ENCODE measurements around the gene RAB7A. TPM values are rescaled to one million over a fixed set of nuclear protein-coding genes. Genes with fewer than 3 reads are reported as not detected.

The RAB7A gene
- total and polyA plus RNA-seq, 4 donors = 125 to 211 (median 164) TPM

DNA sequence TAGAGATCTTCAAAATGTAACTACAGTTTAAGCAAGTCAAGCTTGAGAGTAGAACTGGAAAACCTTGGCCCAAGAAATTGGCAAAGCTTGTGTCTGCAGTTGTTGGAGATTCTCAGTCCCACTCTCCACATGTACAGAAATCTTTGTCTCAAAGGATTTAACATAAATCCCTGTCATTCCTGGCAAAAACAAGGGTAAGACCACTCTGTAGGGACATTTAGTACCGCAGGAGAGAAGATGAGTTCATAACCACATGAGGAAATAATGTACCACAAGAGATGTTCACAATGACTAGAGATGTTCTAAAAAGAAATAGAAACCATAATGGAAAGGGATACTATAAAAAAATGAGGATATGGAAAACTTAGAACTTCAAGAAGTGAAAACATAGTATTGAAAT is 73.7 kb downstream of the RAB7A start:
- ATAC-seq (ENCODE audit: low FRiP score) = no peak
- intact Hi-C loops (cut with DNase I) = no loop called here
- H3K4me3 ChIP-seq (ENCODE audit: low read length in 2 of 2) = no peak overlapping the region
- DNase-seq = no peak
- peaks cover 0 to 5% of the 10 kb centered on the region in 2 donors for H3K36me3 ChIP-seq (ENCODE audit: control insufficient read depth in 1 of 2, insufficient read depth in 2 of 2, low read length in 1 of 2)
- no peaks in the 10 kb centered on the region for H3K9me3 ChIP-seq (ENCODE audit: control insufficient read depth, low read length)
- H3K27ac ChIP-seq (ENCODE audit: low read depth in 1 of 2, low read length in 2 of 2) = peak overlapping the region in 1 of 2 donors; percentile 12
- peaks cover 3 to 4% of the 10 kb centered on the region in 2 donors for H3K4me1 ChIP-seq (ENCODE audit: control insufficient read depth in 1 of 2, insufficient read depth in 2 of 2, low read length in 2 of 2)
- H3K27me3 ChIP-seq (ENCODE audit: control insufficient read depth in 1 of 2, insufficient read depth in 2 of 2, low read length in 1 of 2) = no peaks in the 10 kb centered on the region
- WGBS, 2 donors = 89 to 91% methylated on average over 1 of the region's 1 CpG

DNA sequence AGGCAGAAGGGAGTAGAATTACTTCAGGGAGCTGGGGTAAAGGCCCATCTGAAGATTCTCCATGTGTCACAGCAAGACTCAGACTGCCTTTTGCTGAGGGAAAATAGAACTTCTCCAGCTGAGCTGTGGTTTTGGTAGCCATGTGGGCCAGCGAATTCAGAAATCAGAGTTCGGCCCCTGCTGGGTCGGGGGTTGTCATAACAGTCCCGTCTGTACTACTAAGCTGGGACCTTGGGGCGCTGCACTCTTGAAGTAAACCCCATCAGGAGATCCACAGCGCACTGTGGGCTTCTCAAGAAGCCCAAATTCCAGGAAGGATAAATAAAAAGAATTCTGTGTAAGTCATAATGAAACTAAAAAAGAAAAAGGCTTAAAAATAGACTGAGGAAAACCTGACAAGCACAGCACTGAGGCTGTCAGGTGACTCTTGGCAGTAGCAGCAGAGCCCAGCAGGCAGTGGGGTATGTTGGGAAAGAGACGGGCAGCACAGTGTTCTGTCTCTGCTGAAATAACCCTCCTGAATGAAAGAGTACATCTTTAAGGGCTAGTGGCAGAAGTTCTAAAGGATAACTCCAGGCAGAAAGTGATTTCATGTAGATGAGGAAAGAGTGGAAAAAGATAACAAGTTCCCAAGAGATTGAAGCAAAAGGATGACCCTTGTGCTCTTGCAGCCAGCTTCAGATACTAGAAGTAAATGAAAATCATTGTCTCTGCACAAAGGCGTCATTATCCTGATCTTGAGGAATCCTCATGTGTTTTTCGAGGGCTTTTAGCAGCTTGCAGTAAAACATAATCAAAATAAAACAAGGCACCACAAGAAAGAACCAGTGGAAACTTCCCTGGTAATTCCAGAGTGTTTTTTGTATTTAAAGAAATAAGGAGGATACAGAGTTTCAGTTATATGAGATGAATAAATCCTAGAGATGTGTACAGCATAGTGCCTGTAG is 74.5 kb downstream of the RAB7A start:
- WGBS, 2 donors = 74 to 82% methylated on average over 9 of the region's 9 CpGs
- Histone ChIP-seq H3K9me3 (ENCODE audit: control insufficient read depth, low read length) (no peaks in the 10 kb centered on the region), H3K36me3 (ENCODE audit: control insufficient read depth in 1 of 2, insufficient read depth in 2 of 2, low read length in 1 of 2) (peaks cover 0 to 5% of the 10 kb centered on the region in 2 donors), H3K4me1 (ENCODE audit: control insufficient read depth in 1 of 2, insufficient read depth in 2 of 2, low read length in 2 of 2) (peaks cover 2 to 3% of the 10 kb centered on the region in 2 donors), H3K4me3 (ENCODE audit: low read length in 2 of 2) (no peak overlapping the region), H3K27ac (ENCODE audit: low read depth in 1 of 2, low read length in 2 of 2) (peak overlapping the region in 1 of 2 donors; percentile 20), H3K27me3 (ENCODE audit: control insufficient read depth in 1 of 2, insufficient read depth in 2 of 2, low read length in 1 of 2) (no peaks in the 10 kb centered on the region)
- DNase-seq (no peak), ATAC-seq (ENCODE audit: low FRiP score) (no peak)
- intact Hi-C loops (cut with DNase I) = no loop called here

- intact Hi-C loops (cut with DNase I) = no loop called here
- Histone ChIP-seq H3K4me1 (ENCODE audit: control insufficient read depth in 1 of 2, insufficient read depth in 2 of 2, low read length in 2 of 2) (peaks cover 2 to 3% of the 10 kb centered on the region in 2 donors), H3K9me3 (ENCODE audit: control insufficient read depth, low read length) (peaks cover 1% of the 10 kb centered on the region), H3K4me3 (ENCODE audit: low read length in 2 of 2) (no peak overlapping the region), H3K27ac (ENCODE audit: low read depth in 1 of 2, low read length in 2 of 2) (no peak overlapping the region), H3K36me3 (ENCODE audit: control insufficient read depth in 1 of 2, insufficient read depth in 2 of 2, low read length in 1 of 2) (peaks cover 0 to 9% of the 10 kb centered on the region in 2 donors), H3K27me3 (ENCODE audit: control insufficient read depth in 1 of 2, insufficient read depth in 2 of 2, low read length in 1 of 2) (no peaks in the 10 kb centered on the region)
- 11 to 17% methylated on average over 2 of the region's 2 CpGs for WGBS, 2 donors
- ATAC-seq (ENCODE audit: low FRiP score) (peak; percentile 62), DNase-seq (no peak)
These were observed 75.9 kb downstream of the RAB7A start for GRCh38 chr3:128801779-128802380.

- Histone ChIP-seq H3K9me3 (ENCODE audit: control insufficient read depth, low read length) (peaks cover 1% of the 10 kb centered on the region), H3K4me1 (ENCODE audit: control insufficient read depth in 1 of 2, insufficient read depth in 2 of 2, low read length in 2 of 2) (peaks cover 2 to 3% of the 10 kb centered on the region in 2 donors), H3K4me3 (ENCODE audit: low read length in 2 of 2) (no peak overlapping the region), H3K27ac (ENCODE audit: low read depth in 1 of 2, low read length in 2 of 2) (no peak overlapping the region), H3K27me3 (ENCODE audit: control insufficient read depth in 1 of 2, insufficient read depth in 2 of 2, low read length in 1 of 2) (no peaks in the 10 kb centered on the region), H3K36me3 (ENCODE audit: control insufficient read depth in 1 of 2, insufficient read depth in 2 of 2, low read length in 1 of 2) (peaks cover 0 to 12% of the 10 kb centered on the region in 2 donors)
- ATAC-seq (ENCODE audit: low FRiP score) (no peak), DNase-seq (no peak)
- intact Hi-C loops (cut with DNase I) = no loop called here
These were observed 77.3 kb downstream of the RAB7A start for GRCh38 chr3:128803307-128803706.

GRCh38 chr3:128804017-128804810 is 78.2 kb downstream of the RAB7A start:
- no peak overlapping the region for H3K4me3 ChIP-seq (ENCODE audit: low read length in 2 of 2)
- peaks cover 2 to 3% of the 10 kb centered on the region in 2 donors for H3K4me1 ChIP-seq (ENCODE audit: control insufficient read depth in 1 of 2, insufficient read depth in 2 of 2, low read length in 2 of 2)
- intact Hi-C loops (cut with DNase I) = no loop called here
- DNase-seq = no peak
- no peaks in the 10 kb centered on the region for H3K27me3 ChIP-seq (ENCODE audit: control insufficient read depth in 1 of 2, insufficient read depth in 2 of 2, low read length in 1 of 2)
- H3K9me3 ChIP-seq (ENCODE audit: control insufficient read depth, low read length) = peaks cover 1% of the 10 kb centered on the region
- H3K27ac ChIP-seq (ENCODE audit: low read depth in 1 of 2, low read length in 2 of 2) = no peak overlapping the region
- H3K36me3 ChIP-seq (ENCODE audit: control insufficient read depth in 1 of 2, insufficient read depth in 2 of 2, low read length in 1 of 2) = peaks cover 0 to 8% of the 10 kb centered on the region in 2 donors
- 59 to 60% methylated on average over 5 of the region's 5 CpGs for WGBS, 2 donors
- ATAC-seq (ENCODE audit: low FRiP score) = no peak

- peaks cover 0 to 7% of the 10 kb centered on the region in 2 donors for H3K36me3 ChIP-seq (ENCODE audit: control insufficient read depth in 1 of 2, insufficient read depth in 2 of 2, low read length in 1 of 2)
- peaks cover 1% of the 10 kb centered on the region for H3K9me3 ChIP-seq (ENCODE audit: control insufficient read depth, low read length)
- no peak for DNase-seq
- intact Hi-C loops (cut with DNase I) = no loop called here
- ATAC-seq (ENCODE audit: low FRiP score) = no peak
- 83 to 89% methylated on average over 5 of the region's 5 CpGs for WGBS, 2 donors
- no peak overlapping the region for H3K27ac ChIP-seq (ENCODE audit: low read depth in 1 of 2, low read length in 2 of 2)
- H3K27me3 ChIP-seq (ENCODE audit: control insufficient read depth in 1 of 2, insufficient read depth in 2 of 2, low read length in 1 of 2) = no peaks in the 10 kb centered on the region
- no peak overlapping the region for H3K4me3 ChIP-seq (ENCODE audit: low read length in 2 of 2)
- peaks cover 2 to 3% of the 10 kb centered on the region in 2 donors for H3K4me1 ChIP-seq (ENCODE audit: control insufficient read depth in 1 of 2, insufficient read depth in 2 of 2, low read length in 2 of 2)
These were observed 78.8 kb downstream of the RAB7A start for GRCh38 chr3:128804811-128805155.

GRCh38 chr3:128805772-128806171 is 79.8 kb downstream of the RAB7A start:
- no peak overlapping the region for H3K4me3 ChIP-seq (ENCODE audit: low read length in 2 of 2)
- peaks cover 0 to 7% of the 10 kb centered on the region in 2 donors for H3K36me3 ChIP-seq (ENCODE audit: control insufficient read depth in 1 of 2, insufficient read depth in 2 of 2, low read length in 1 of 2)
- H3K4me1 ChIP-seq (ENCODE audit: control insufficient read depth in 1 of 2, insufficient read depth in 2 of 2, low read length in 2 of 2) = peaks cover under 1 to 3% of the 10 kb centered on the region in 2 donors
- WGBS, 2 donors = 83 to 85% methylated on average over 4 of the region's 4 CpGs
- H3K27me3 ChIP-seq (ENCODE audit: control insufficient read depth in 1 of 2, insufficient read depth in 2 of 2, low read length in 1 of 2) = no peaks in the 10 kb centered on the region
- DNase-seq = no peak
- H3K9me3 ChIP-seq (ENCODE audit: control insufficient read depth, low read length) = peaks cover 1% of the 10 kb centered on the region
- ATAC-seq (ENCODE audit: low FRiP score) = no peak
- H3K27ac ChIP-seq (ENCODE audit: low read depth in 1 of 2, low read length in 2 of 2) = no peak overlapping the region
- intact Hi-C loops (cut with DNase I) = no loop called here

DNA sequence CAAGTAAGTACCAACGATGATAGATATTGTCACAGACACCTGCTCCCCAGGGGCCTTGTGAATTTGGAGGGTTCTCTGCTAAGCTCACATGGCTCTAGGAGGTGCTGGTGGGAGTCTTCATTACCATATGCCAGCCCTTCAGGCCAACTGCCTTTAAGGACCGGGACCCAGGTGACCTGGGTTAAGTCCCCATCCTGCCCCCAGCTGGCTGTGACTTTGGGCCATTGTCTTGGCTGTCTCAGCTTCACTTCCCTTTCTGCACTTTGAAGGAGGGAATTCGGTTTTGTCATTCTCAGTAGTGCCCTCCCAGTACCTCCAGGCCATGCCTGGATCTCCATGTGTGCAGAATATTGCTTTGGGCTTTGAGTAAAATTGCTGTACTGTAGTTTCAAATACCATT is 80.6 kb downstream of the RAB7A start:
- DNase-seq (no peak), ATAC-seq (ENCODE audit: low FRiP score) (no peak)
- Histone ChIP-seq H3K36me3 (ENCODE audit: control insufficient read depth in 1 of 2, insufficient read depth in 2 of 2, low read length in 1 of 2) (peaks cover 0 to 7% of the 10 kb centered on the region in 2 donors), H3K9me3 (ENCODE audit: control insufficient read depth, low read length) (peaks cover 1% of the 10 kb centered on the region), H3K4me1 (ENCODE audit: control insufficient read depth in 1 of 2, insufficient read depth in 2 of 2, low read length in 2 of 2) (peaks cover 0 to 3% of the 10 kb centered on the region in 2 donors), H3K27me3 (ENCODE audit: control insufficient read depth in 1 of 2, insufficient read depth in 2 of 2, low read length in 1 of 2) (no peaks in the 10 kb centered on the region), H3K4me3 (ENCODE audit: low read length in 2 of 2) (no peak overlapping the region), H3K27ac (ENCODE audit: low read depth in 1 of 2, low read length in 2 of 2) (no peak overlapping the region)
- WGBS, 2 donors = 83% methylated on average over 3 of the region's 3 CpGs
- intact Hi-C loops (cut with DNase I) = no loop called here
